Spleen (tissue), 11 donors: ENCODE measurements around the gene PPP1R9A. TPM values are rescaled to one million over a fixed set of nuclear protein-coding genes. Genes with fewer than 3 reads are reported as not detected.

ENCODE experiments used
- DNase-seq: peaks from one replicate; pipeline ENCODE4 v3.0.0-alpha.2; 2020
- H3K27ac ChIP-seq, 8 donors: fragments of 200-600 bp; sonication (generic) in 7 of 8; 1 replicate in 4 of 8; 2 replicates in 4 of 8; pipeline versions ENCODE4 v1.5.0 to v1.8.0; 2016 to 2021; ENCODE audit warnings: inconsistent platforms in 4 of 8, mild to moderate bottlenecking in 4 of 8, moderate library complexity in 1 of 8
- H3K27me3 ChIP-seq, 7 donors: fragments of 200-600 bp; sonication (generic) in 6 of 7; replicated peaks in 1 of 7; 1 replicate in 4 of 7; 2 replicates in 3 of 7; pipeline versions ENCODE4 v1.5.0 to v1.8.0; 2016 to 2021; ENCODE audit warnings: inconsistent platforms in 3 of 7, mild to moderate bottlenecking in 1 of 7
- H3K36me3 ChIP-seq, 6 donors: fragments of 200-600 bp; sonication (generic) in 5 of 6; 1 replicate in 4 of 6; 2 replicates in 2 of 6; pipeline versions ENCODE4 v1.5.0 to v1.8.0; 2016 to 2021; ENCODE audit warnings: inconsistent platforms in 2 of 6
- H3K4me1 ChIP-seq, 6 donors: fragments of 200-600 bp; sonication (generic) in 5 of 6; 1 replicate in 3 of 6; 2 replicates in 3 of 6; pipeline versions ENCODE4 v1.5.0 to v1.8.0; 2016 to 2021; ENCODE audit warnings: inconsistent platforms in 3 of 6
- H3K4me3 ChIP-seq, 8 donors: fragments of 200-600 bp; sonication (generic) in 7 of 8; 1 replicate in 4 of 8; 2 replicates in 4 of 8; pipeline versions ENCODE4 v1.5.0 to v1.8.0; 2016 to 2021; ENCODE audit warnings: inconsistent platforms in 4 of 8, mild to moderate bottlenecking in 4 of 8, moderate library complexity in 2 of 8
- H3K9me3 ChIP-seq, 8 donors: fragments of 200-600 bp; sonication (generic) in 7 of 8; 1 replicate in 4 of 8; 2 replicates in 4 of 8; pipeline versions ENCODE4 v1.5.0 to v1.8.0; 2016 to 2021; ENCODE audit warnings: inconsistent platforms in 4 of 8
- CTCF ChIP-seq, 11 experiments: fragments of 200-600 bp in 7 of 11; fragments of 450-650 bp in 4 of 11; sonication (generic) in 4 of 11; IDR thresholded peaks in 8 of 11; conservative IDR thresholded peaks in 3 of 11; 1 replicate in 7 of 11; 2 replicates in 4 of 11; pipeline versions ENCODE4 v1.4.0 to v1.8.0; 2016 to 2021; ENCODE audit warnings: antibody characterized with exemption in 11 of 11, inconsistent platforms in 4 of 11, mild to moderate bottlenecking in 1 of 11
- POLR2A ChIP-seq, 3 donors: fragments of 450-650 bp; IDR thresholded peaks; one replicate each; pipeline ENCODE4 v1.5.1; 2017; ENCODE audit warnings: antibody characterized with exemption in 3 of 3, mild to moderate bottlenecking in 1 of 3
- POLR2AphosphoS5 ChIP-seq, 3 donors: sonication (generic); formaldehyde crosslinking; IDR thresholded peaks; one replicate each; pipeline ENCODE4 v1.5.1; 2017; ENCODE audit warnings: antibody characterized with exemption in 3 of 3
- whole genome bisulfite sequencing, 5 donors: extraction: QIAGEN DNeasy Blood & Tissue Kit in 3 of 5; methylation state at CpG; one replicate each; pipeline versions ENCODE4 v1.1.5 to v1.1.7; 2013 to 2018; 5-methylcytosine and 5-hydroxymethylcytosine counted together
- intact Hi-C: fragments of 100-400 bp; cut with DNase I; formaldehyde crosslinking; loops from one replicate; pipeline ENCODE4 v1.15.0; 2023; ENCODE audit warnings: low total_unique reads
- polyA plus RNA-seq, 3 donors: library from polyadenylated mRNA; stranded (reverse); fragments of 200-250 nt; gene quantifications; one replicate each; pipeline ENCODE4 v1.2.1, GENCODE V29; 2013
- total RNA-seq, 7 donors: library from RNA; depleted of rRNA in 3 of 7; stranded (reverse); fragments of >200 nt in 3 of 7; fragmentation: NEBNext Ultra II Directional in 4 of 7; extraction: Animal tissue kit (Norgen Biotek cat#: 25700) in 4 of 7; gene quantifications; one replicate each; pipeline versions ENCODE4 v1.1.0 to v1.2.1, GENCODE V29; 2016 to 2021
- donor health status: healthy with polysubstance abuse.
- donor health status: DM: no; HTN: no; CAD: no; lungs with moderate emphysema.
- donor health status: DM: no; HTN: no; CAD: no.
- donor health status: Bipolar disorder and iron deficiency.
- donor health status: healthy.
- donor health status: DM: no; HTN: no; CAD: no.
- donor health status: DM: yes; HTN: yes; CAD: no.

Gene PPP1R9A
- total and polyA plus RNA-seq, 10 donors, result 0.52 to 24.1 (median 10.9) TPM

- WGBS, 5 donors, result 64 to 74% (median 70%) methylated on average over 2 of the region's 2 CpGs
- Histone ChIP-seq H3K4me3 (no peak overlapping the region), H3K36me3 (no peaks in the 10 kb centered on the region), H3K27ac (no peak overlapping the region), H3K4me1 (no peaks in the 10 kb centered on the region), H3K9me3 (no peaks in the 10 kb centered on the region), H3K27me3 (no peaks in the 10 kb centered on the region)
- intact Hi-C loops, result no loop called here
- TF ChIP-seq POLR2A (IDR thresholded peaks at IDR 0.05) (no peak), POLR2AphosphoS5 (IDR thresholded peaks at IDR 0.05) (no peak), CTCF (IDR thresholded peaks at IDR 0.05 in 8 of 11, conservative IDR thresholded peaks at IDR 0.05 in 3 of 11) (no peak)
- no peak for DNase-seq
Observed at GRCh38 chr7:95317546-95317945, 410.2 kb downstream of the PPP1R9A start.

GRCh38 chr7:95317966-95318365, 410.6 kb downstream of the PPP1R9A start:
- intact Hi-C loops, result no loop called here
- TF ChIP-seq CTCF (IDR thresholded peaks at IDR 0.05 in 8 of 11, conservative IDR thresholded peaks at IDR 0.05 in 3 of 11) (no peak), POLR2AphosphoS5 (IDR thresholded peaks at IDR 0.05) (no peak), POLR2A (IDR thresholded peaks at IDR 0.05) (no peak)
- Histone ChIP-seq H3K4me1 (no peaks in the 10 kb centered on the region), H3K27me3 (no peaks in the 10 kb centered on the region), H3K27ac (no peak overlapping the region), H3K9me3 (no peaks in the 10 kb centered on the region), H3K36me3 (no peaks in the 10 kb centered on the region), H3K4me3 (no peak overlapping the region)
- 38 to 55% (median 45%) methylated on average over 3 of the region's 3 CpGs for WGBS, 5 donors
- DNase-seq, result no peak

GRCh38 chr7:95318501-95319100, 411.2 kb downstream of the PPP1R9A start:
- Histone ChIP-seq H3K9me3 (no peaks in the 10 kb centered on the region), H3K4me3 (no peak overlapping the region), H3K27ac (no peak overlapping the region), H3K4me1 (no peaks in the 10 kb centered on the region), H3K36me3 (no peaks in the 10 kb centered on the region), H3K27me3 (no peaks in the 10 kb centered on the region)
- DNase-seq, result no peak
- TF ChIP-seq POLR2AphosphoS5 (IDR thresholded peaks at IDR 0.05) (no peak), CTCF (IDR thresholded peaks at IDR 0.05 in 8 of 11, conservative IDR thresholded peaks at IDR 0.05 in 3 of 11) (no peak), POLR2A (IDR thresholded peaks at IDR 0.05) (no peak)
- WGBS, 5 donors, result 91 to 94% (median 93%) methylated on average over 8 of the region's 8 CpGs
- intact Hi-C loops, result no loop called here

- TF ChIP-seq CTCF (IDR thresholded peaks at IDR 0.05 in 8 of 11, conservative IDR thresholded peaks at IDR 0.05 in 3 of 11) (no peak), POLR2AphosphoS5 (IDR thresholded peaks at IDR 0.05) (no peak), POLR2A (IDR thresholded peaks at IDR 0.05) (no peak)
- Histone ChIP-seq H3K4me3 (no peak overlapping the region), H3K36me3 (no peaks in the 10 kb centered on the region), H3K27ac (no peak overlapping the region), H3K9me3 (no peaks in the 10 kb centered on the region), H3K4me1 (no peaks in the 10 kb centered on the region), H3K27me3 (peaks cover 0 to 9% (median 0%) of the 10 kb centered on the region in 7 donors)
- intact Hi-C loops, result no loop called here
- no peak for DNase-seq
- 85 to 97% (median 93%) methylated on average over 1 of the region's 1 CpG for WGBS, 5 donors
Observed at GRCh38 chr7:95319570-95319969, 412.2 kb downstream of the PPP1R9A start.
